Lung microvascular endothelial cell (primary cell): Measurements from ENCODE around the gene CENPVL1. TPM values are rescaled to one million over a fixed set of nuclear protein-coding genes. Genes with fewer than 3 reads are reported as not detected.

Experiments used
- total RNA-seq: library from RNA; depleted of rRNA; stranded (reverse); fragments of >200 nt; gene quantifications from 2 replicates; pipeline ENCODE4 v1.2.1, GENCODE V29; 2014

Gene CENPVL1
- total RNA-seq, 1 donor from 2014 or later = not detected

Other genes with a start within 250 kb of the CENPVL1 start
- gene NUDT11, start 213.9 kb upstream of the CENPVL1 start, total RNA-seq = 0.60 and 1.5 TPM in 2 replicates
- gene CENPVL3, start 91.6 kb upstream of the CENPVL1 start, total RNA-seq = not detected in 2 replicates
- gene CENPVL2, start 27.7 kb upstream of the CENPVL1 start, total RNA-seq = not detected in 2 replicates
- gene GSPT2, start 32.9 kb downstream of the CENPVL1 start, total RNA-seq = 2.8 and 4.2 TPM in 2 replicates
- 41.3 and 51.4 TPM in 2 replicates for gene MAGED1, start 183.1 kb downstream of the CENPVL1 start, total RNA-seq